ENCODE measurements around the gene PDE4C. TPM values are rescaled to one million over a fixed set of nuclear protein-coding genes. Genes with fewer than 3 reads are reported as not detected.
A peak's percentile ranks its signal among the peaks of the same experiment; 100 is the strongest.

The PDE4C gene
- total RNA-seq, result under 1 TPM in 1 of 4 donors, not detected in 3; 0.29 TPM

- no peak for DNase-seq (ENCODE audit: low spot score in 2 of 2)
- H3K4me3 ChIP-seq (ENCODE audit: low read depth, poor library complexity, severe bottlenecking), result no peak within 1 kb of the TSS
- TF ChIP-seq POLR2A (IDR thresholded peaks at IDR 0.05) (no peak), CTCF (IDR thresholded peaks at IDR 0.05) (no peak)
- WGBS, 2 donors, result 5 to 8% methylated on average over 43 to 46 of the region's 51 CpGs
- intact Hi-C loops (cut with DNase I; ENCODE audit: low total_unique reads), result no loop called here
These were observed at the start of gene PDE4C for GRCh38 chr19:18225702-18226468. PDE4C (minus strand) TSS chr19:18226438; CDS start chr19:18226415, 23 bp downstream.

GRCh38 chr19:18274781-18275356, 48.6 kb upstream of the PDE4C start:
- intact Hi-C loops (cut with DNase I; ENCODE audit: low total_unique reads), result no loop called here
- no peak for TF ChIP-seq CTCF (IDR thresholded peaks at IDR 0.05)
- TF ChIP-seq POLR2A (IDR thresholded peaks at IDR 0.05), result no peak
- 12 to 13% methylated on average over 8 to 9 of the region's 13 CpGs for WGBS, 2 donors
- peak; percentile 77 to 96 for DNase-seq (ENCODE audit: low spot score in 2 of 2)
- no peak overlapping the region for H3K4me3 ChIP-seq (ENCODE audit: low read depth, poor library complexity, severe bottlenecking)

GRCh38 chr19:18274219-18274780, 48.1 kb upstream of the PDE4C start, which contains the start of gene IQCN:
IQCN (minus strand) TSS chr19:18274452; CDS start chr19:18269478, 4,974 bp downstream.
- WGBS, 2 donors, result 65 to 76% methylated on average over 5 to 7 of the region's 9 CpGs
- intact Hi-C loops (cut with DNase I; ENCODE audit: low total_unique reads), result no loop called here
- no peak for DNase-seq (ENCODE audit: low spot score in 2 of 2)
- no peak for TF ChIP-seq CTCF (IDR thresholded peaks at IDR 0.05)
- TF ChIP-seq POLR2A (IDR thresholded peaks at IDR 0.05), result no peak
- no peak within 1 kb of the TSS for H3K4me3 ChIP-seq (ENCODE audit: low read depth, poor library complexity, severe bottlenecking)

GRCh38 chr19:18273561-18274218, 47.5 kb upstream of the PDE4C start:
- WGBS, 2 donors, result 89 to 98% methylated on average over 13 of the region's 13 CpGs
- no peak for DNase-seq (ENCODE audit: low spot score in 2 of 2)
- TF ChIP-seq POLR2A (IDR thresholded peaks at IDR 0.05) (no peak), CTCF (IDR thresholded peaks at IDR 0.05) (no peak)
- no peak overlapping the region for H3K4me3 ChIP-seq (ENCODE audit: low read depth, poor library complexity, severe bottlenecking)
- intact Hi-C loops (cut with DNase I; ENCODE audit: low total_unique reads), result no loop called here

- intact Hi-C loops (cut with DNase I; ENCODE audit: low total_unique reads), result no loop called here
These were observed 45.2 kb upstream of the PDE4C start for GRCh38 chr19:18271433-18271841.

More at GRCh38 chr19:18271433-18271841, 45.2 kb upstream of the PDE4C start:
- TF ChIP-seq POLR2A (IDR thresholded peaks at IDR 0.05) (no peak), CTCF (IDR thresholded peaks at IDR 0.05) (no peak)
- 41 to 43% methylated on average over 6 of the region's 6 CpGs for WGBS, 2 donors
- no peak overlapping the region for H3K4me3 ChIP-seq (ENCODE audit: low read depth, poor library complexity, severe bottlenecking)
- DNase-seq (ENCODE audit: low spot score in 2 of 2), result no peak

Data from lower leg skin (tissue), 4 donors.